ENCODE data around the gene BCL11A.

Gene BCL11A

GRCh38 chr2:60497500-60497899 is 56.0 kb downstream of the BCL11A start:
- TF ChIP-seq EP300 (IDR thresholded peaks at IDR 0.05; ENCODE audit: borderline replicate concordance) (no peak), EGR1 (IDR thresholded peaks at IDR 0.05) (no peak), TAF1 (IDR thresholded peaks at IDR 0.05; ENCODE audit: low read depth) (no peak), MAX (IDR thresholded peaks at IDR 0.05) (no peak), CEBPB (IDR thresholded peaks at IDR 0.05) (no peak), FOXM1 (IDR thresholded peaks at IDR 0.05; ENCODE audit: borderline replicate concordance, low read depth) (no peak), TCF12 (IDR thresholded peaks at IDR 0.05; ENCODE audit: low read depth) (no peak), YY1 (IDR thresholded peaks at IDR 0.05; ENCODE audit: low read depth) (no peak), USF1 (IDR thresholded peaks at IDR 0.05) (no peak)

DNA sequence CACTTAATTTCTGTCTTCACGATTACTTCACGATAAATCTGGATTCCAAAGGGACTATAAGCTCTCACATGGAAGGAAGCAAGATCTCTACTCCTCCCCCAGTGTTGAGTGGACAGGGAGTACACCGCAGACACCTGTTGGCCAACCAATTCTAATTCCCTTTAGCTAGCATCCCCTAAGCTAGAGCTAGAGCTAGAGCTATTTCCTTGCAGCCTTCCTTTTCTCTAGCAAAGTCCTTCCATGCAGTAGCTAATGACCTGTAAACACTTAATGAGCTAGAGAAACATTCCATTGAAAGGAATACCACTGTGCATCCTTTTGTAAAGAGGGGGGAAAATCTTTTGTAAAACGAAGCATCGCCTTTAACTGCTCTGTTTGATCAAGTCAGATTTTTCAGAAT is 56.5 kb downstream of the BCL11A start:
- TF ChIP-seq TAF1 (IDR thresholded peaks at IDR 0.05; ENCODE audit: low read depth) = no peak
- TF ChIP-seq RAD21 (IDR thresholded peaks at IDR 0.05; ENCODE audit: low read depth) = no peak
- TF ChIP-seq CEBPB (IDR thresholded peaks at IDR 0.05) = no peak
- no peak for TF ChIP-seq EP300 (IDR thresholded peaks at IDR 0.05; ENCODE audit: borderline replicate concordance)
- no peak for TF ChIP-seq FOXM1 (IDR thresholded peaks at IDR 0.05; ENCODE audit: borderline replicate concordance, low read depth)
- TF ChIP-seq NFIC (IDR thresholded peaks at IDR 0.05) = no peak

DNA sequence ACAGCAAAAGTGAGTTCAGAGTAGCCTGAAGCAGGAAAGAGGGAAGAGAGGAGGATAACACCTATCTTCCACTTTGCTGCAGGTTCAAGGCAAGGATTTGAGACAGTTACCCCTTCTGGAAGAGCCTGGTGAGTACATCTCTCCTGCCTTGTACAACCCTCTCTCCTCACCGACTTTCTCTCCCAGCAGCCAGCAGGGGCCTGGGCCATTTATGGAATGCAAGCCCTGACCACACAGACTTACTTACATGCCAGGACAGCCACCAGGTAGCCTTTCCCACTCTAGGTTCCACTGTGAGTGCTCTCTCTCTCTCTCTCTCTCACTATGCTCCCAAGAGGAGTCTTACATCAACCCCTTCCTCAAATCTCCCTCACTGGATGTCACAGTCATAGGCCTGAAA is 57.0 kb downstream of the BCL11A start:
- no peak for TF ChIP-seq NFIC (IDR thresholded peaks at IDR 0.05)
- no peak for TF ChIP-seq MAX (IDR thresholded peaks at IDR 0.05)
- no peak for TF ChIP-seq FOXM1 (IDR thresholded peaks at IDR 0.05; ENCODE audit: borderline replicate concordance, low read depth)
- TF ChIP-seq TEAD4 (IDR thresholded peaks at IDR 0.05) = no peak
- no peak for TF ChIP-seq RAD21 (IDR thresholded peaks at IDR 0.05; ENCODE audit: low read depth)
- TF ChIP-seq CREB1 (IDR thresholded peaks at IDR 0.05; ENCODE audit: low read depth) = no peak
- no peak for TF ChIP-seq YY1 (IDR thresholded peaks at IDR 0.05; ENCODE audit: low read depth)
- no peak for TF ChIP-seq USF1 (IDR thresholded peaks at IDR 0.05)
- no peak for TF ChIP-seq EP300 (IDR thresholded peaks at IDR 0.05; ENCODE audit: borderline replicate concordance)
- TF ChIP-seq CEBPB (IDR thresholded peaks at IDR 0.05) = no peak
- TF ChIP-seq TAF1 (IDR thresholded peaks at IDR 0.05; ENCODE audit: low read depth) = no peak
- no peak for TF ChIP-seq REST (IDR thresholded peaks at IDR 0.05; ENCODE audit: low read depth)
- TF ChIP-seq ZBTB7A (IDR thresholded peaks at IDR 0.05; ENCODE audit: low read depth) = no peak
- TF ChIP-seq TCF12 (IDR thresholded peaks at IDR 0.05; ENCODE audit: low read depth) = no peak

DNA sequence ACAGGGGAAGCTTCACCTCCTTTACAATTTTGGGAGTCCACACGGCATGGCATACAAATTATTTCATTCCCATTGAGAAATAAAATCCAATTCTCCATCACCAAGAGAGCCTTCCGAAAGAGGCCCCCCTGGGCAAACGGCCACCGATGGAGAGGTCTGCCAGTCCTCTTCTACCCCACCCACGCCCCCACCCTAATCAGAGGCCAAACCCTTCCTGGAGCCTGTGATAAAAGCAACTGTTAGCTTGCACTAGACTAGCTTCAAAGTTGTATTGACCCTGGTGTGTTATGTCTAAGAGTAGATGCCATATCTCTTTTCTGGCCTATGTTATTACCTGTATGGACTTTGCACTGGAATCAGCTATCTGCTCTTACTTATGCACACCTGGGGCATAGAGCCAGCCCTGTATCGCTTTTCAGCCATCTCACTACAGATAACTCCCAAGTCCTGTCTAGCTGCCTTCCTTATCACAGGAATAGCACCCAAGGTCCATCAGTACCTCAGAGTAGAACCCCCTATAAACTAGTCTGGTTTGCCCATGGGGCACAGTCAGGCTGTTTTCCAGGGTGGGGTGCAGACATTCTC is 58.3 kb downstream of the BCL11A start:
- TF ChIP-seq TAF1 (IDR thresholded peaks at IDR 0.05; ENCODE audit: low read depth) = no peak
- no peak for TF ChIP-seq TEAD4 (IDR thresholded peaks at IDR 0.05)
- no peak for TF ChIP-seq MAX (IDR thresholded peaks at IDR 0.05)
- no peak for TF ChIP-seq EGR1 (IDR thresholded peaks at IDR 0.05)

DNA sequence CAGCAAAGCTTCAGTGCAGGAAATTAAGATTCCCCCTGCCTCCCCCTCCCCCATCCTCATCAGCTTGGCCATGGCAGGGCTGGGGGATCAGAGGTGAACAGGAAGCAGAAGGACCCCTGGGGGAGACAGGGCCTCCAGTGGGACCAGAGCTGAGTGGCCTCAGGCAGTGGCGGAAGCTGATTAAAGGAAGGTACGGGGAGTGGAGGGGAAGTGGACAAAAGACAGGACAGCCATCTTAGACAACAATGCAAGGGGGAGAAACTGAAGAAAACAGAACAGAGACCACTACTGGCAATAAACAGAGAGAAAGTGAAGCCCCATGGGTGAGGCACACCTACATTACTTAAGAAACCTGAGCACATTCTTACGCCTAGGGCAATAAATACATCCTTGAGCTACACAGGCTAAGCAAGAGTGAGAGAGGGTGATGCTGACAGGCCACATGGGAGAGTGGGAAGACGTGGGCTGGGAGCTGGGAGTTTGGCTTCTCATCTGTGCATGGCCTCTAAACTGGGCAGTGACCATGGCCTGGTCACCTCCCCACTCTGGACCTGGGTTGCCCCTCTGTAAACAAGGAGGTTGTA is 59.6 kb downstream of the BCL11A start:
- no peak for TF ChIP-seq TEAD4 (IDR thresholded peaks at IDR 0.05)
- no peak for TF ChIP-seq TCF12 (IDR thresholded peaks at IDR 0.05; ENCODE audit: low read depth)
- no peak for TF ChIP-seq MAX (IDR thresholded peaks at IDR 0.05)
- TF ChIP-seq ZBTB7A (IDR thresholded peaks at IDR 0.05; ENCODE audit: low read depth) = no peak
- TF ChIP-seq EP300 (IDR thresholded peaks at IDR 0.05; ENCODE audit: borderline replicate concordance) = no peak
- no peak for TF ChIP-seq CREB1 (IDR thresholded peaks at IDR 0.05; ENCODE audit: low read depth)
- no peak for TF ChIP-seq TAF1 (IDR thresholded peaks at IDR 0.05; ENCODE audit: low read depth)
- TF ChIP-seq REST (IDR thresholded peaks at IDR 0.05; ENCODE audit: low read depth) = no peak
- no peak for TF ChIP-seq RAD21 (IDR thresholded peaks at IDR 0.05; ENCODE audit: low read depth)

GRCh38 chr2:60492548-60492947 is 60.9 kb downstream of the BCL11A start:
- TF ChIP-seq CREB1 (IDR thresholded peaks at IDR 0.05; ENCODE audit: low read depth) (no peak), NFIC (IDR thresholded peaks at IDR 0.05) (no peak), TCF12 (IDR thresholded peaks at IDR 0.05; ENCODE audit: low read depth) (no peak), MAX (IDR thresholded peaks at IDR 0.05) (no peak), USF1 (IDR thresholded peaks at IDR 0.05) (no peak), EP300 (IDR thresholded peaks at IDR 0.05; ENCODE audit: borderline replicate concordance) (no peak), TEAD4 (IDR thresholded peaks at IDR 0.05) (no peak), TAF1 (IDR thresholded peaks at IDR 0.05; ENCODE audit: low read depth) (no peak), FOXM1 (IDR thresholded peaks at IDR 0.05; ENCODE audit: borderline replicate concordance, low read depth) (no peak), CEBPB (IDR thresholded peaks at IDR 0.05) (no peak), REST (IDR thresholded peaks at IDR 0.05; ENCODE audit: low read depth) (no peak)

Measured in Ishikawa (cell line).